ENCODE data around the gene PCIF1. TPM values are rescaled to one million over a fixed set of nuclear protein-coding genes. Genes with fewer than 3 reads are reported as not detected.
"Not testable (repeated sequence)": the region's sequence is repeated elsewhere in the genome, so short reads cannot be mapped to it uniquely, and the experiment has no call there.

PCIF1 gene
- total and polyA plus RNA-seq, 2 donors, result 11.5 to 44.0 TPM

GRCh38 chr20:45952861-45953260, 18.4 kb downstream of the PCIF1 start:
- Histone ChIP-seq H3K27ac (ENCODE audit: low read depth) (no peak overlapping the region), H3K36me3 (ENCODE audit: insufficient read depth) (peaks cover 11% of the 10 kb centered on the region), H3K4me1 (ENCODE audit: insufficient read depth) (no peaks in the 10 kb centered on the region), H3K4me3 (ENCODE audit: low read depth, low read length) (no peak overlapping the region)
- no peak for DNase-seq (ENCODE audit: extremely low spot score)
- 95% methylated on average over 5 of the region's 5 CpGs for WGBS

- DNase-seq (ENCODE audit: extremely low spot score), result no peak
- peaks cover 11% of the 10 kb centered on the region for H3K36me3 ChIP-seq (ENCODE audit: insufficient read depth)
- H3K4me3 ChIP-seq (ENCODE audit: low read depth, low read length), result no peak overlapping the region
- H3K27ac ChIP-seq (ENCODE audit: low read depth), result no peak overlapping the region
- H3K4me1 ChIP-seq (ENCODE audit: insufficient read depth), result no peaks in the 10 kb centered on the region
- 89% methylated on average over 9 of the region's 9 CpGs for WGBS
Observed at GRCh38 chr20:45953672-45954071, 19.2 kb downstream of the PCIF1 start.

GRCh38 chr20:45956326-45956725, 21.8 kb downstream of the PCIF1 start:
- not testable (repeated sequence) for H3K4me3 ChIP-seq (ENCODE audit: low read depth, low read length); DNase-seq (ENCODE audit: extremely low spot score); H3K4me1 ChIP-seq (ENCODE audit: insufficient read depth); H3K27ac ChIP-seq (ENCODE audit: low read depth)
- WGBS, result 90% methylated on average over 10 of the region's 10 CpGs
- H3K36me3 ChIP-seq (ENCODE audit: insufficient read depth), result peaks cover 18% of the 10 kb centered on the region

- H3K4me1 ChIP-seq (ENCODE audit: insufficient read depth), result no peaks in the 10 kb centered on the region
- H3K36me3 ChIP-seq (ENCODE audit: insufficient read depth), result peaks cover 13% of the 10 kb centered on the region
- no peak overlapping the region for H3K4me3 ChIP-seq (ENCODE audit: low read depth, low read length)
- no peak overlapping the region for H3K27ac ChIP-seq (ENCODE audit: low read depth)
- WGBS, result 82% methylated on average over 19 of the region's 19 CpGs
- DNase-seq (ENCODE audit: extremely low spot score), result no peak
Observed at GRCh38 chr20:45957021-45957941, 22.8 kb downstream of the PCIF1 start.

GRCh38 chr20:45958593-45958992, 24.1 kb downstream of the PCIF1 start:
- no peak overlapping the region for H3K4me3 ChIP-seq (ENCODE audit: low read depth, low read length)
- no peak overlapping the region for H3K27ac ChIP-seq (ENCODE audit: low read depth)
- H3K4me1 ChIP-seq (ENCODE audit: insufficient read depth), result no peaks in the 10 kb centered on the region
- 94% methylated on average over 4 of the region's 4 CpGs for whole genome bisulfite sequencing
- peaks cover 13% of the 10 kb centered on the region for H3K36me3 ChIP-seq (ENCODE audit: insufficient read depth)
- DNase-seq (ENCODE audit: extremely low spot score), result no peak

GRCh38 chr20:45959126-45959525, 24.6 kb downstream of the PCIF1 start:
- Histone ChIP-seq H3K4me3 (ENCODE audit: low read depth, low read length) (no peak overlapping the region), H3K27ac (ENCODE audit: low read depth) (no peak overlapping the region), H3K4me1 (ENCODE audit: insufficient read depth) (no peaks in the 10 kb centered on the region), H3K36me3 (ENCODE audit: insufficient read depth) (peaks cover 13% of the 10 kb centered on the region)
- WGBS, result 92% methylated on average over 16 of the region's 16 CpGs
- no peak for DNase-seq (ENCODE audit: extremely low spot score)

GRCh38 chr20:45959956-45960630, 25.6 kb downstream of the PCIF1 start:
- H3K4me3 ChIP-seq (ENCODE audit: low read depth, low read length), result no peak overlapping the region
- H3K36me3 ChIP-seq (ENCODE audit: insufficient read depth), result peaks cover 13% of the 10 kb centered on the region
- H3K27ac ChIP-seq (ENCODE audit: low read depth), result no peak overlapping the region
- DNase-seq (ENCODE audit: extremely low spot score), result no peak
- 96% methylated on average over 14 of the region's 14 CpGs for WGBS
- no peaks in the 10 kb centered on the region for H3K4me1 ChIP-seq (ENCODE audit: insufficient read depth)

GRCh38 chr20:45962031-45962755, 27.7 kb downstream of the PCIF1 start:
- peaks cover 15% of the 10 kb centered on the region for H3K36me3 ChIP-seq (ENCODE audit: insufficient read depth)
- 92% methylated on average over 26 of the region's 26 CpGs for WGBS
- H3K4me1 ChIP-seq (ENCODE audit: insufficient read depth), result no peaks in the 10 kb centered on the region
- no peak overlapping the region for H3K27ac ChIP-seq (ENCODE audit: low read depth)
- no peak for DNase-seq (ENCODE audit: extremely low spot score)
- H3K4me3 ChIP-seq (ENCODE audit: low read depth, low read length), result no peak overlapping the region

GRCh38 chr20:45963059-45964005, 28.8 kb downstream of the PCIF1 start:
- H3K36me3 ChIP-seq (ENCODE audit: insufficient read depth), result peaks cover 11% of the 10 kb centered on the region
- no peak for DNase-seq (ENCODE audit: extremely low spot score)

GRCh38 chr20:45964006-45964400, 29.5 kb downstream of the PCIF1 start:
- DNase-seq (ENCODE audit: extremely low spot score), result no peak
- 84% methylated on average over 9 of the region's 9 CpGs for WGBS
- H3K4me1 ChIP-seq (ENCODE audit: insufficient read depth), result no peaks in the 10 kb centered on the region
- peaks cover 11% of the 10 kb centered on the region for H3K36me3 ChIP-seq (ENCODE audit: insufficient read depth)
- H3K4me3 ChIP-seq (ENCODE audit: low read depth, low read length), result no peak overlapping the region
- H3K27ac ChIP-seq (ENCODE audit: low read depth), result no peak overlapping the region

More at GRCh38 chr20:45963059-45964005, 28.8 kb downstream of the PCIF1 start:
- Histone ChIP-seq H3K4me1 (ENCODE audit: insufficient read depth) (no peaks in the 10 kb centered on the region), H3K27ac (ENCODE audit: low read depth) (no peak overlapping the region), H3K4me3 (ENCODE audit: low read depth, low read length) (no peak overlapping the region)
- 80% methylated on average over 34 of the region's 34 CpGs for WGBS

- no peak overlapping the region for H3K27ac ChIP-seq (ENCODE audit: low read depth)
- H3K4me3 ChIP-seq (ENCODE audit: low read depth, low read length), result no peak overlapping the region
- WGBS, result 88% methylated on average over 18 of the region's 18 CpGs
- H3K4me1 ChIP-seq (ENCODE audit: insufficient read depth), result no peaks in the 10 kb centered on the region
- peaks cover 8% of the 10 kb centered on the region for H3K36me3 ChIP-seq (ENCODE audit: insufficient read depth)
- DNase-seq (ENCODE audit: extremely low spot score), result no peak
Observed at GRCh38 chr20:45965169-45966002, 30.9 kb downstream of the PCIF1 start.

- H3K36me3 ChIP-seq (ENCODE audit: insufficient read depth), result peaks cover 5% of the 10 kb centered on the region
- H3K27ac ChIP-seq (ENCODE audit: low read depth), result no peak overlapping the region
- no peak for DNase-seq (ENCODE audit: extremely low spot score)
- no peak overlapping the region for H3K4me3 ChIP-seq (ENCODE audit: low read depth, low read length)
- 94% methylated on average over 13 of the region's 13 CpGs for WGBS
- no peaks in the 10 kb centered on the region for H3K4me1 ChIP-seq (ENCODE audit: insufficient read depth)
Observed at GRCh38 chr20:45967551-45968080, 33.1 kb downstream of the PCIF1 start.

Measured in urinary bladder (tissue), 4 donors.